K562 (cell line): ENCODE results near the gene MPIG6B. TPM values are rescaled to one million over a fixed set of nuclear protein-coding genes. Genes with fewer than 3 reads are reported as not detected.
A peak's percentile ranks its signal among the peaks of the same experiment; 100 is the strongest.

Source experiments
- AFF1 ChIP-seq, 2 experiments: fragments of 450-650 bp; IDR thresholded peaks; 2 replicates each; pipeline ENCODE4 v1.6.1; 2018; ENCODE audit warnings: mild to moderate bottlenecking in 2 of 2, low read depth in 1 of 2; ENCODE audit not compliant: partially characterized antibody in 2 of 2
- C11orf30 ChIP-seq: fragments of 450-650 bp; IDR thresholded peaks from 2 replicates; pipeline ENCODE4 v1.6.1; 2016; ENCODE audit warnings: low read depth, mild to moderate bottlenecking
- CEBPG ChIP-seq, 3 experiments: fragments of 200-800 bp in 1 of 3; sonication (Bioruptor generic) in 1 of 3; sonication (generic) in 1 of 3; formaldehyde crosslinking in 1 of 3; IDR thresholded peaks in 2 of 3; conservative IDR thresholded peaks in 1 of 3; 2 replicates each; pipeline versions ENCODE4 v1.6.1 to v1.8.0; 2016 to 2022; ENCODE audit warnings: missing compliant biosample characterization in 2 of 3, missing genetic modification characterization in 2 of 3, mild to moderate bottlenecking in 1 of 3, missing genetic modification reagents in 1 of 3
- E2F3 ChIP-seq: fragments of 250-450 bp; sonication (Bioruptor Pico); IDR thresholded peaks from 2 replicates; pipeline ENCODE4 v1.4.0; 2020; ENCODE audit warnings: mild to moderate bottlenecking
- ETS2 ChIP-seq: IDR thresholded peaks from 2 replicates; pipeline ENCODE4 v1.6.1; 2016; ENCODE audit warnings: borderline replicate concordance, missing genetic modification characterization, mild to moderate bottlenecking, moderate library complexity, missing compliant biosample characterization; ENCODE audit not compliant: poor library complexity, severe bottlenecking
- GTF2B ChIP-seq: IDR thresholded peaks from 2 replicates; pipeline ENCODE4 v1.6.1; 2011; ENCODE audit not compliant: insufficient read length; ENCODE audit errors: extremely low read depth
- MTA3 ChIP-seq: fragments of 450-650 bp; formaldehyde crosslinking; IDR thresholded peaks from 2 replicates; pipeline ENCODE4 v1.6.1; 2017; ENCODE audit warnings: mild to moderate bottlenecking, borderline replicate concordance
- NEUROD1 ChIP-seq: fragments of 150-350 bp; IDR thresholded peaks from 2 replicates; pipeline ENCODE4 v1.6.1; 2014; ENCODE audit warnings: borderline replicate concordance, low read length, low read depth; ENCODE audit not compliant: partially characterized antibody
- PHF20 ChIP-seq: fragments of 450-650 bp; IDR thresholded peaks from 2 replicates; pipeline ENCODE4 v1.6.1; 2018; ENCODE audit not compliant: partially characterized antibody
- POLR3A ChIP-seq: IDR thresholded peaks from 2 replicates; pipeline ENCODE4 v1.6.1; 2011; ENCODE audit warnings: borderline replicate concordance, mild to moderate bottlenecking, moderate library complexity; ENCODE audit not compliant: insufficient read length, insufficient read depth; ENCODE audit errors: extremely low read depth
- PPARD ChIP-seq: fragments of 250-450 bp; sonication (Bioruptor Pico); IDR thresholded peaks from 2 replicates; pipeline ENCODE4 v1.8.0; 2022; ENCODE audit warnings: inconsistent platforms, mild to moderate bottlenecking, moderate library complexity
- RB1 ChIP-seq: fragments of 450-650 bp; IDR thresholded peaks from 2 replicates; pipeline ENCODE4 v1.6.1; 2017; ENCODE audit warnings: low read depth, mild to moderate bottlenecking
- RFX5 ChIP-seq: IDR thresholded peaks from 2 replicates; pipeline ENCODE4 v1.6.1; 2011; ENCODE audit warnings: low read depth, mild to moderate bottlenecking, improper control_type of control experiment, low read length
- SUPT5H ChIP-seq: fragments of 450-650 bp; IDR thresholded peaks from 2 replicates; pipeline ENCODE4 v1.6.1; 2016
- TCF7 ChIP-seq: sonication (generic); IDR thresholded peaks from 2 replicates; pipeline ENCODE4 v1.6.1; 2016; ENCODE audit warnings: antibody characterized with exemption, borderline replicate concordance
- THRB ChIP-seq: fragments of 450-650 bp; formaldehyde crosslinking; conservative IDR thresholded peaks from 2 replicates; pipeline ENCODE4 v1.4.0; 2022; ENCODE audit warnings: mild to moderate bottlenecking, missing genetic modification characterization
- ZC3H8 ChIP-seq: fragments of 450-650 bp; IDR thresholded peaks from 2 replicates; pipeline ENCODE4 v1.6.1; 2017
- ZNF174 ChIP-seq: fragments of 250-450 bp; sonication (Bioruptor Pico); IDR thresholded peaks from 2 replicates; pipeline ENCODE4 v1.4.0; 2020; ENCODE audit warnings: mild to moderate bottlenecking
- ZNF23 ChIP-seq: fragments of 250-450 bp; sonication (Bioruptor Pico); IDR thresholded peaks from 2 replicates; pipeline ENCODE4 v1.4.0; 2020; ENCODE audit warnings: mild to moderate bottlenecking
- ZNF347 ChIP-seq: fragments of 450-650 bp; formaldehyde crosslinking; IDR thresholded peaks from 2 replicates; pipeline ENCODE4 v1.4.0; 2020; ENCODE audit warnings: low read depth, mild to moderate bottlenecking, moderate library complexity
- polyA plus RNA-seq, 8 experiments: library from polyadenylated mRNA; depleted of rRNA in 4 of 8; stranded (reverse) in 5 of 8; unstranded in 3 of 8; fragments of >200 nt; fragmentation: Nextera tagmentation in 2 of 8; fragmentation: Illumina TruSeq in 1 of 8; extraction: Ambion mirVana in 2 of 8; extraction: Trizol in 1 of 8; gene quantifications; 2 replicates each; pipeline versions ENCODE4 v1.2.1 to v1.2.3, GENCODE V29; 2011 to 2014; ENCODE audit warnings: inconsistent platforms in 1 of 8, missing spikeins in 1 of 8
- total RNA-seq, 7 experiments: library from RNA; depleted of rRNA in 6 of 7; stranded (reverse); fragments of >200 nt in 6 of 7; fragmentation: Illumina TruSeq in 2 of 7; extraction: Trizol in 2 of 7; gene quantifications; 2 replicates each; pipeline versions ENCODE4 v1.2.1 to v1.2.3, GENCODE V29; 2011 to 2021; ENCODE audit warnings: low replicate concordance in 1 of 7
- TF ChIP-seq, protein P1 (sequence below): fragments of 250-450 bp; sonication (Bioruptor Pico); IDR thresholded peaks from 2 replicates; pipeline ENCODE4 v1.4.0; 2020; ENCODE audit warnings: mild to moderate bottlenecking, moderate library complexity

Gene MPIG6B
- total and polyA plus RNA-seq, 9 of the 15 experiments (the other 6 are each of a cell fraction or from before 2014, with no cell fraction given): 0.11 to 1.2 (median 0.28) TPM; not detected in 1

DNA sequence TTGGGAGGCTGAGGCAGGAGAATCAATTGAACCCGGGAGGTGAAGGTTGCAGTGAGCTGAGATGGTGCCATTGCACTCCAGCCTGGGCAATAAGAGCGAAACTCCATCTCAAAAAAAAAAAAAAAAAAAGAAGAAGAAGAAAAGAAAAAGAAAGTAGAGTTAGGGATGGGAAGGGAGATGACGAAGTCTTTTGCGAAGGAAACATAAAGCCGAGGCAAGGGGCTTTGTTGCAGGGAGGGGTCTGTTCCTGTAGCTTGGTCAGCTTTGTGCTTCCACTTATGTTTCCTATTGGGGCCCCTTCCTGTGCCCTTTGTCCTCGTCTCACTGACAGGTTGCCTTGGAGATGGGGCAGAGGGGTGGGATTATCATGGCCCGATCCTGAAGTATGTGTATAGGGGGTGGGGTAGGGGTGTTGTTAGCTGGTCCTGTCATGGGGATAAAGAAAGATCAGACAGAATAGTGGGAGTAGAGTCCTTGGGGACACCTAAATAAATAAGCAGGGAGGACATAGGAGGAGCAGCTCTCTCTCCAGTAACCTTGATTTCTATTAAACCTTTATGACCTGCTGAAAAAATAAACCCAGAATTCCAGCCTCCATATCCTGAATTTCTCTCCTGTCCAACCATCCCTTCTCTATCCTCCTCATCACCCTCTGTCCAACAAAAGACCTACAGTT, 14.3 kb downstream of the MPIG6B start (continued):
- no peak for TF ChIP-seq GTF2B
- no peak for TF ChIP-seq CEBPG (CRISPR knock-in tag; IDR thresholded peaks at IDR 0.05)
- no peak for TF ChIP-seq CEBPG (tag; conservative IDR thresholded peaks at IDR 0.05 in 1 of 2, IDR thresholded peaks at IDR 0.05 in 1 of 2)
- TF ChIP-seq TCF7: no peak
- TF ChIP-seq ZNF347: no peak
- no peak for TF ChIP-seq SUPT5H
- TF ChIP-seq ZNF23: no peak
- no peak for TF ChIP-seq AFF1 (IDR thresholded peaks at IDR 0.05; ENCODE audit: low read depth in 1 of 2, partially characterized antibody in 2 of 2)
- no peak for TF ChIP-seq RB1
- TF ChIP-seq MTA3: no peak
- TF ChIP-seq PPARD (CRISPR knock-in tag): no peak
- TF ChIP-seq, protein P1, sequence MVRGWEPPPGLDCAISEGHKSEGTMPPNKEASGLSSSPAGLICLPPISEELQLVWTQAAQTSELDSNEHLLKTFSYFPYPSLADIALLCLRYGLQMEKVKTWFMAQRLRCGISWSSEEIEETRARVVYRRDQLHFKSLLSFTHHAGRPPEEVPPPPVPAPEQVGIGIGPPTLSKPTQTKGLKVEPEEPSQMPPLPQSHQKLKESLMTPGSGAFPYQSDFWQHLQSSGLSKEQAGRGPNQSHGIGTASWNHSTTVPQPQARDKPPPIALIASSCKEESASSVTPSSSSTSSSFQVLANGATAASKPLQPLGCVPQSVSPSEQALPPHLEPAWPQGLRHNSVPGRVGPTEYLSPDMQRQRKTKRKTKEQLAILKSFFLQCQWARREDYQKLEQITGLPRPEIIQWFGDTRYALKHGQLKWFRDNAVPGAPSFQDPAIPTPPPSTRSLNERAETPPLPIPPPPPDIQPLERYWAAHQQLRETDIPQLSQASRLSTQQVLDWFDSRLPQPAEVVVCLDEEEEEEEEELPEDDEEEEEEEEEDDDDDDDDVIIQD: no peak
- no peak for TF ChIP-seq POLR3A
- TF ChIP-seq ZNF174 (CRISPR knock-in tag): 0 out of 2 replicates have a peak, but pooled peaks have one; percentile 6
- TF ChIP-seq NEUROD1: peak; percentile 27
- peak; percentile 54; the same call in 1 of the 2 replicates for TF ChIP-seq E2F3 (CRISPR knock-in tag)
- TF ChIP-seq C11orf30: no peak
- TF ChIP-seq THRB (CRISPR knock-in tag): peak; percentile 43; the same call in 1 of the 2 replicates
- peak; percentile 37; the same call in 1 of the 2 replicates for TF ChIP-seq ZC3H8
- no peak for TF ChIP-seq ETS2 (tag)
- no peak for TF ChIP-seq RFX5
- no peak for TF ChIP-seq PHF20
